ENCODE results near the gene ATG101. TPM values are rescaled to one million over a fixed set of nuclear protein-coding genes. Genes with fewer than 3 reads are reported as not detected.

The ATG101 gene
- total and polyA plus RNA-seq, 2 of the 8 experiments (the other 6 are each of a cell fraction or from before 2014, with no cell fraction given), result 49.8 to 55.9 TPM

DNA sequence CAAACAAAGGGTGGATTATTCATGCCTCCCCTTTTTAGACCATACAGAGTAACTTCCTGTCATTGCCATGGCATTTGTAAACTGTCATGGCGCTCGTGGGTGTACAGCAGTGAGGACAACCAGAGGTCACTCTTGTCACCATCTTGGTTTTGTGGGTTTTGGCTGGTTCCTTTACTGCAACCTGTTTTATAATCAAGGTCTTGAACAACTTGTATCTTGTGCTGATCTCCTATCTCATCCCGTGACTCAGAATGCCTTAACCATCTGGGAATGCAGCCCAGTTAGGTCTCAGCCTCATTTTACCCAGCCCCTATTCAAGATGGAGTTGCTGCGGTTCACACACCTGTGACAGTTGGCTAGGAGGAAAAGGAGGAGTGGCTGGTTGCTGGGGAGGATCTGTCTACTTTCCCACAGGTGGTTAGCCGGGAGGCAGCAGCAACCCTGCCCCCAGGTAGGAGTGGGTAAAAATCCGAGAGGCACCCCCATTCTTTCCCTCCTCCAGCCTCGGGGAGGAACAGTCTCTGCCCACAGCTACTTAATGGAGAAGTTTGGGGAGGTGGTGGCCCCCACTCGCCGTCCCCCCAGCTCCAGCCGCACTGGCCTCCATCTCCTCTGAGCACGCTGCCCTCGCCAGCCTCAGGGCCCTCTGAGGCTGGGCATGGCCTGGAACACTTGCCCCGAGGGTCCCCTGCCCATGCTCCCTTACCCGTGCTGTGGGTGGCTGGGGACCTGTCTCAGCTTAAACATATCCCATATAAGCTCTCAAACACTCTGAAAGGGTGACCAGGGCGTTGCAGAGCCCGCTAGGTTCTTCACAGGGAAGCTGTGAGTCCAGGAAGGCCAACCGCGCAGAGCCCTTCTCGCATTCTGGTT is 51.4 kb downstream of the ATG101 start (continued):
- no peak for TF ChIP-seq RXRA (IDR thresholded peaks at IDR 0.05; ENCODE audit: insufficient read depth, low read depth, low read length)
- TF ChIP-seq CEBPB (IDR thresholded peaks at IDR 0.05; ENCODE audit: low read depth, low read length), result no peak
- TF ChIP-seq GABPA (IDR thresholded peaks at IDR 0.05; ENCODE audit: borderline replicate concordance, insufficient read depth, low read length), result no peak
- TF ChIP-seq POLR2A (IDR thresholded peaks at IDR 0.05; ENCODE audit: control extremely low read depth in 1 of 2, low read depth in 2 of 2, low read length in 2 of 2), result no peak
- TF ChIP-seq YY1 (IDR thresholded peaks at IDR 0.05; ENCODE audit: low read depth, low read length), result no peak
- TF ChIP-seq, protein P1, sequence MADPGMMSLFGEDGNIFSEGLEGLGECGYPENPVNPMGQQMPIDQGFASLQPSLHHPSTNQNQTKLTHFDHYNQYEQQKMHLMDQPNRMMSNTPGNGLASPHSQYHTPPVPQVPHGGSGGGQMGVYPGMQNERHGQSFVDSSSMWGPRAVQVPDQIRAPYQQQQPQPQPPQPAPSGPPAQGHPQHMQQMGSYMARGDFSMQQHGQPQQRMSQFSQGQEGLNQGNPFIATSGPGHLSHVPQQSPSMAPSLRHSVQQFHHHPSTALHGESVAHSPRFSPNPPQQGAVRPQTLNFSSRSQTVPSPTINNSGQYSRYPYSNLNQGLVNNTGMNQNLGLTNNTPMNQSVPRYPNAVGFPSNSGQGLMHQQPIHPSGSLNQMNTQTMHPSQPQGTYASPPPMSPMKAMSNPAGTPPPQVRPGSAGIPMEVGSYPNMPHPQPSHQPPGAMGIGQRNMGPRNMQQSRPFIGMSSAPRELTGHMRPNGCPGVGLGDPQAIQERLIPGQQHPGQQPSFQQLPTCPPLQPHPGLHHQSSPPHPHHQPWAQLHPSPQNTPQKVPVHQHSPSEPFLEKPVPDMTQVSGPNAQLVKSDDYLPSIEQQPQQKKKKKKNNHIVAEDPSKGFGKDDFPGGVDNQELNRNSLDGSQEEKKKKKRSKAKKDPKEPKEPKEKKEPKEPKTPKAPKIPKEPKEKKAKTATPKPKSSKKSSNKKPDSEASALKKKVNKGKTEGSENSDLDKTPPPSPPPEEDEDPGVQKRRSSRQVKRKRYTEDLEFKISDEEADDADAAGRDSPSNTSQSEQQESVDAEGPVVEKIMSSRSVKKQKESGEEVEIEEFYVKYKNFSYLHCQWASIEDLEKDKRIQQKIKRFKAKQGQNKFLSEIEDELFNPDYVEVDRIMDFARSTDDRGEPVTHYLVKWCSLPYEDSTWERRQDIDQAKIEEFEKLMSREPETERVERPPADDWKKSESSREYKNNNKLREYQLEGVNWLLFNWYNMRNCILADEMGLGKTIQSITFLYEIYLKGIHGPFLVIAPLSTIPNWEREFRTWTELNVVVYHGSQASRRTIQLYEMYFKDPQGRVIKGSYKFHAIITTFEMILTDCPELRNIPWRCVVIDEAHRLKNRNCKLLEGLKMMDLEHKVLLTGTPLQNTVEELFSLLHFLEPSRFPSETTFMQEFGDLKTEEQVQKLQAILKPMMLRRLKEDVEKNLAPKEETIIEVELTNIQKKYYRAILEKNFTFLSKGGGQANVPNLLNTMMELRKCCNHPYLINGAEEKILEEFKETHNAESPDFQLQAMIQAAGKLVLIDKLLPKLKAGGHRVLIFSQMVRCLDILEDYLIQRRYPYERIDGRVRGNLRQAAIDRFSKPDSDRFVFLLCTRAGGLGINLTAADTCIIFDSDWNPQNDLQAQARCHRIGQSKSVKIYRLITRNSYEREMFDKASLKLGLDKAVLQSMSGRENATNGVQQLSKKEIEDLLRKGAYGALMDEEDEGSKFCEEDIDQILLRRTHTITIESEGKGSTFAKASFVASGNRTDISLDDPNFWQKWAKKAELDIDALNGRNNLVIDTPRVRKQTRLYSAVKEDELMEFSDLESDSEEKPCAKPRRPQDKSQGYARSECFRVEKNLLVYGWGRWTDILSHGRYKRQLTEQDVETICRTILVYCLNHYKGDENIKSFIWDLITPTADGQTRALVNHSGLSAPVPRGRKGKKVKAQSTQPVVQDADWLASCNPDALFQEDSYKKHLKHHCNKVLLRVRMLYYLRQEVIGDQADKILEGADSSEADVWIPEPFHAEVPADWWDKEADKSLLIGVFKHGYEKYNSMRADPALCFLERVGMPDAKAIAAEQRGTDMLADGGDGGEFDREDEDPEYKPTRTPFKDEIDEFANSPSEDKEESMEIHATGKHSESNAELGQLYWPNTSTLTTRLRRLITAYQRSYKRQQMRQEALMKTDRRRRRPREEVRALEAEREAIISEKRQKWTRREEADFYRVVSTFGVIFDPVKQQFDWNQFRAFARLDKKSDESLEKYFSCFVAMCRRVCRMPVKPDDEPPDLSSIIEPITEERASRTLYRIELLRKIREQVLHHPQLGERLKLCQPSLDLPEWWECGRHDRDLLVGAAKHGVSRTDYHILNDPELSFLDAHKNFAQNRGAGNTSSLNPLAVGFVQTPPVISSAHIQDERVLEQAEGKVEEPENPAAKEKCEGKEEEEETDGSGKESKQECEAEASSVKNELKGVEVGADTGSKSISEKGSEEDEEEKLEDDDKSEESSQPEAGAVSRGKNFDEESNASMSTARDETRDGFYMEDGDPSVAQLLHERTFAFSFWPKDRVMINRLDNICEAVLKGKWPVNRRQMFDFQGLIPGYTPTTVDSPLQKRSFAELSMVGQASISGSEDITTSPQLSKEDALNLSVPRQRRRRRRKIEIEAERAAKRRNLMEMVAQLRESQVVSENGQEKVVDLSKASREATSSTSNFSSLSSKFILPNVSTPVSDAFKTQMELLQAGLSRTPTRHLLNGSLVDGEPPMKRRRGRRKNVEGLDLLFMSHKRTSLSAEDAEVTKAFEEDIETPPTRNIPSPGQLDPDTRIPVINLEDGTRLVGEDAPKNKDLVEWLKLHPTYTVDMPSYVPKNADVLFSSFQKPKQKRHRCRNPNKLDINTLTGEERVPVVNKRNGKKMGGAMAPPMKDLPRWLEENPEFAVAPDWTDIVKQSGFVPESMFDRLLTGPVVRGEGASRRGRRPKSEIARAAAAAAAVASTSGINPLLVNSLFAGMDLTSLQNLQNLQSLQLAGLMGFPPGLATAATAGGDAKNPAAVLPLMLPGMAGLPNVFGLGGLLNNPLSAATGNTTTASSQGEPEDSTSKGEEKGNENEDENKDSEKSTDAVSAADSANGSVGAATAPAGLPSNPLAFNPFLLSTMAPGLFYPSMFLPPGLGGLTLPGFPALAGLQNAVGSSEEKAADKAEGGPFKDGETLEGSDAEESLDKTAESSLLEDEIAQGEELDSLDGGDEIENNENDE (IDR thresholded peaks at IDR 0.05; ENCODE audit: insufficient replicate concordance, low read length), result no peak
- TF ChIP-seq, protein P2, sequence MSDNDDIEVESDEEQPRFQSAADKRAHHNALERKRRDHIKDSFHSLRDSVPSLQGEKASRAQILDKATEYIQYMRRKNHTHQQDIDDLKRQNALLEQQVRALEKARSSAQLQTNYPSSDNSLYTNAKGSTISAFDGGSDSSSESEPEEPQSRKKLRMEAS (IDR thresholded peaks at IDR 0.05), result no peak
- TF ChIP-seq NRF1 (IDR thresholded peaks at IDR 0.05; ENCODE audit: low read depth, low read length), result no peak
- TF ChIP-seq PHF8 (conservative IDR thresholded peaks at IDR 0.05; ENCODE audit: low read depth, low read length), result no peak
- no peak for TF ChIP-seq BACH1 (IDR thresholded peaks at IDR 0.05; ENCODE audit: low read length)

Data from H1 (cell line).